Measurements from ENCODE around the gene UBE3B.

UBE3B gene

GRCh38 chr12:109501299-109501698 lies 23.9 kb downstream of the UBE3B start:
- DNase-seq = no peak

- DNase-seq = no peak
Observed at GRCh38 chr12:109502332-109502731, 24.9 kb downstream of the UBE3B start.

GRCh38 chr12:109503611-109504010 lies 26.2 kb downstream of the UBE3B start:
- DNase-seq = no peak

DNA sequence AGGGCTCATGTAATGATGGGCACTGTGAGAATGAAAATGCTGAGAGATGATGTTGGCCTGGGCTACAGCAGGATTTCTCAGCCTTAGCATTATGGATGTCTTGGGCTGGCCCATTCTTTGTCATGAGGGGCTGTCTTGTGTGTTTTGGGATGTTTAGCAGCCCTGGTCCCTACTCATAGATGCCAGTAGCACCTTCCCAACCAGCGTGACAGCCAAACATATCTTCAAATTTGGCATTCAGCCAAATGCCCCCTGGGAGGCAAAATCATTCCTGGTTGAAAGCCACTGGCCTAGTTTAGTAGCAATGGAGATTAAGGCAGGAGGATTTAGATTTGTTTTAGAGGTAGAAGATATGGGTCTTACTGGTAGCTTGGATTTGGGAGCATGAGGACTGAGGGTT lies 26.6 kb downstream of the UBE3B start:
- no peak for DNase-seq

GRCh38 chr12:109510196-109510595 lies 32.8 kb downstream of the UBE3B start:
- no peak for DNase-seq

DNA sequence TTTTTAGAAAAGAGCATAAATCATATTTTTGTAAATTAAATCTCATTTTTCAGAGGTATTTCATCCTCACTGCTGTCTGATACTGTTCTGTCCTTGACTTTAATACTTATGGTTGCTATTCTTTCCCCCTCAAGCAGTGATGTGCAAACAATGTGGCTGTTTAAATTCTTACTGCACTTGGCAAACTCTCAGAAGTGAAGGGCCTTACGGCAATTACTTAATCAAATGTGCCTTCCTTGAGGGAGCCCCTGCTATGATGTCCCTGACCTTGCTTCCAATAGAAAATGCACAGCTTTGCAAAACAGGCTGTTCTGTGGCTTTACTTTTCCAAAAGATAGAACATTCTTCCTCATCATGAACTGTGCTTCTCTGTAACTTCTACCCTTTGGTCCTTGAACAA lies 35.2 kb downstream of the UBE3B start:
- no peak for DNase-seq

DNA sequence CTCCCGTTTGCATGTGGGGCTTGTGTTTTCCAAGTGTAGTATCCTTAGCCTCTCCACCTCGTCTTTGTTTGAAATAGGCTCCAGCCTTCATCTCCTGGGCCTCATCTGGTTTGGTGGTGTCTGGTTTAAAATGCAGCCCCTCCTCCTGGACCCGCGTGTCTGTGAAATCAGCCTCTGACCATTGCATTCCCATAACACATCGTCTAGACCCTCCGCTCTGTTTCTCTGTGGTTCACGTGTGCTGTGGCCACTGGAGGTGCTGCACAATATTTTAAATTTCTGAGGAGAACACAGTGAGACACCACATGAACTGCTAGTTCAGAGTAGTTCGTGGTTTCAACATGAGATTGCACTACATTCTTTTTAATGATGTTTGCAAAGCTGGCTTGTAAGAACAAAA lies 35.6 kb downstream of the UBE3B start:
- DNase-seq = no peak

DNA sequence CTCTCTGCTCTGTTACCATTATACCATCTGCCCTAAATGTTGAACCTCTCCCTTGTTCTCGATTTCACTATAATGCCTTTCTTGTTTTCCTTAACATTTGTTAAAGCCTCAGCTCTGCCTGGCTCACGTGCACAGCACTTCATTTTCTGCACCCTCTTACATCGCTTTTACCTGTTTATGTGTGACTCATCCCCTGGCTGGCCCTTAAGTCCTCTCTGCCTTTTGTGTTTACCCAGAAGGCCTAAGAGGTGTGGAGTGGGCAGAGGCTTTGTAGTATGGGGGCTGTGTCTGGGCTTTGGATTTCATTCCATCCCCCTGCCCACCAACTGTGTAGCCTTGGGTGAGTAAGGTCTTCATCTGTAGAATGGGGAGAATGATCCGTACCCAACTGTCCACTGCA lies 36.5 kb downstream of the UBE3B start:
- no peak for DNase-seq

- DNase-seq = no peak
Observed at GRCh38 chr12:109517619-109518018, 40.2 kb downstream of the UBE3B start.

GRCh38 chr12:109518820-109519665 lies 41.6 kb downstream of the UBE3B start:
- DNase-seq = peak; percentile 24

DNA sequence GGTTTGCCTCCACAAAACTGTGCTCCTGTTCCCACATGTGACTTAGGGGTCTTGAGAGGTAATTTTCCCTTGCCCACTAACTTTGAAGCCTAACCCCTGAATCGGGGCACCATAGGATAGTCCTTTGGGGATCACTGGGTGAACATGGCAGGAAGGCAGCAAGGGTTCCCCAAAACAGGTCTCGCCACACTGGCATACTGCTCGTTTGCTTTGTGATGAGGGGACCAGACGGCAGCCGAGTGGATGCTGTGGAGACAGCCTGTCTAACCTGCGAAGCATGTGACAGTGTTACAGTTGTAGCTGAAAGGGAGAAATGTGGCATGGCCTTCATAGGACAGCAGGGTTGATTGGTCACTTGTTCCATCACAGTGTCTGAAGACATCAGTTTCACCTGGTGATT lies 42.4 kb downstream of the UBE3B start:
- no peak for DNase-seq

- no peak for DNase-seq
Observed at GRCh38 chr12:109521831-109522230, 44.4 kb downstream of the UBE3B start.

DNA sequence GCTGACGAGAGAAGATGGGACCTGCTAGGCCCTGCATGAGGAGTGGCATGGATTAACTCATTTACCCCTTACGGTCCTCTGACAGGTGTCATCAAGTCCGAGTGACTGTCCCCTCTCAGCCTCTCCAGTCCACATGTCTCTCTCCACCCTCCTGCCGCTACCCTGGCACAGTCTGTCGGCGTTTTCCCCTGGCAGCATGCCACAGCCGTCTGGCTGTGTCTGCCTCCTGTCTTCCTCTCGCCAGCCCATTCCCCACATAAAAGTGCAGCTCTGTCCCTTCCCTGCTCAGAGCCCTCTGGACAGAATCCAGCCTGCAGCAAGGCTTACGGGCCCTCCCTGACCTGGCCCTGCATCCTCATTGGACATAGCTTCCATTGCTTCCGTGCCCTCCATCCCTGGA lies 45.6 kb downstream of the UBE3B start:
- no peak for DNase-seq

- DNase-seq = no peak
Observed at GRCh38 chr12:109523504-109523903, 46.1 kb downstream of the UBE3B start.

- DNase-seq = no peak
Observed at GRCh38 chr12:109524466-109525278, 47.2 kb downstream of the UBE3B start.

DNA sequence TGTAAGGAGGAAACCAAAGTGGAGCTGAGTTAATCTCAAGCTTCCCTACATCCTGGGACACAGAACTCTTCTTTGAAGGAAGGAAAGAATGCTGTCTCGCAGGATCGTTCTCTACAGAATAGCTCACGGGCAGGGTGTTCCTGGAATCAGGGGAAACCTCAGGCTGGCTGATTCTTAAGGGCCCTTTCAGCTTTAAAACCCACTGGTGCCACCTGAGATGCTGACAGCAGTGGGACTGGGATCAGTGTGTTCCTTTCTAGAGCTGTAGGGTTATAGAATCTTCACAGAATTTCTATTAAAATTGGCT lies 47.8 kb downstream of the UBE3B start:
- DNase-seq = no peak

GRCh38 chr12:109527489-109528123 lies 50.2 kb downstream of the UBE3B start:
- DNase-seq = no peak

- no peak for DNase-seq
Observed at GRCh38 chr12:109529691-109530640, 52.5 kb downstream of the UBE3B start.

DNA sequence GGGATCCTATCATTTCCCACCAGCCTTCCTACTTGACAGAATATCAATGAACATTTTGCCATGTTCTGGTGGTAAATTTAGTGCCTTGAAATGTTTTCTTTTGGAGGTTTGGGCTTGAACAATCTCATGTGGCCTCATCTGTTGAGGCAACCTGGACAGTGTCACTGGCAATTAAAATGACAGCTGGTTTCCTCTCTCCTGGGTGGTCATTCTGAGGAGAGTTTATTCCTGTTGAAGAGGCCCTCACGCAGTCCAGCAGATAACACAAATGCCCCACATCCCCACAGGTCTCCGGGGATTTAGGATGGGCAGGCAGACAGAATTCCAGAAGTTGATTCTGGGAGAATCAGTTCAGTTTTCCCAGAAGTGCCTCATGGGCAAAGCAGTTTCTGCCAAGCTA lies 54.0 kb downstream of the UBE3B start:
- no peak for DNase-seq

DNA sequence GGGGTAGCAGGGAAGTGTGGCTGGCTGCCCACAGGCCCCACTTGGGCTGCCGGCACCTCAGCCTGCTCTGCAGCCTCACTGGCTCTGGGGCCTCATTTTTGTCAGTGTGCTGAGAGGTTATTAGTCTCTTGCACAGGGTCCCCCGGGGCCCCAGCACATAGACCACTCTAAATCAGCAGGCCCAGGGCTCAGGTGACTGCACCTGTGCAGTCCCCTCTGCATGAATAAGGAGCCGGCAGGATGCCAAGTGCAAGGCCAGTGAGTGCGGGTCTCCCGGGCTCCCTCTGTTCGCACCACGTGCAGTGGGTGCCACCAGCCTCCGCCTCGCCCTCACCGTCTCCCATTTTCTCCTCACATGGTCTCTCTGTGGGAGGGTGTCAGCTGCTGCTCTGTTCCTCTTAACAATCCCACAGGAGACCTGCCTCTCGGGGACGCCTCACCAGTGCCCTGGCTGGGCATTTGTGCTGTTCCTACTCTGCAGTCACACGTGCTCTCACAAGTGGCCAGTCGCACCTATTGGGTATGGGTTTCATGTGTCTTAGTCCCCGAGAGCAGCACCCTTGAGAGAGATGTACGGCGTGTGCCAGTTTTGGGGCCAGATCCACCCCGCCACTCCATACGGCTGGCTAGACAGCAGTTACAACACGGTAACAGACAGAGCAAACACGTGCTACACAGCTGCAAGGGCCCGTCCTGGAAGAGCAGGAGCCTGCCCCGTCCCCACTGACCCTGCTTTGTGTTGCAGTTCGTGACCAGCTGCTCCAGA lies 55.5 kb downstream of the UBE3B start:
- DNase-seq = no peak

GRCh38 chr12:109533487-109533740 lies 56.0 kb downstream of the UBE3B start:
- no peak for DNase-seq

DNA sequence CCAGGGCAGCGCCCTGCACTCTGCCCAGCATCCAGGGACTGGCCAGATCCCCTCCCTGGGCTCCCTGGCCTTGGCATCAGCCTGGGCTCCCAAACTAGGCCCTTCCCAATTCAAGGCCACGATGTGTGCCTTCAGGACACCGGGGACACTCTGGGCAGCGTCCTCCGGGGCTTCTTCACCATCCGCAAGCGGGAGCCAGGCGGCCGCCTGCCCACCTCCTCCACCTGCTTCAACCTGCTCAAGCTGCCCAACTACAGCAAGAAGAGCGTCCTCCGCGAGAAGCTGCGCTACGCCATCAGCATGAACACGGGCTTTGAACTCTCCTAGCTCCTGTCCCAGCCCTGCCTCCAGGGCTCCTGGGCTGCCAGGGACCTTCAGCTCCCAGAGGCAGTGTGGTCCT lies 57.0 kb downstream of the UBE3B start:
- no peak for DNase-seq

Data from activated CD4-positive, alpha-beta T cell treated with anti-CD3 and anti-CD28 coated beads for 1 hour (primary cell).